Right atrium auricular region (tissue), 2 donors: Measurements from ENCODE around the gene KLHL11. TPM values are rescaled to one million over a fixed set of nuclear protein-coding genes. Genes with fewer than 3 reads are reported as not detected.

Experiments used
- DNase-seq: peaks from one replicate; pipeline ENCODE4 v3.0.0-alpha.2; 2019; ENCODE audit warnings: low spot score
- H3K27ac ChIP-seq, 2 donors: fragments of 200-600 bp; sonication (generic); 1 replicate in 1 of 2; 2 replicates in 1 of 2; pipeline ENCODE4 v1.5.1; 2016 to 2019
- H3K27me3 ChIP-seq, 2 donors: fragments of 200-600 bp; sonication (generic); one replicate each; pipeline versions ENCODE4 v1.5.1 to v1.6.0; 2017 to 2019
- H3K36me3 ChIP-seq: fragments of 200-600 bp; sonication (generic); one replicate; pipeline ENCODE4 v1.5.1; 2016
- H3K4me1 ChIP-seq, 2 donors: fragments of 200-600 bp; sonication (generic); one replicate each; pipeline versions ENCODE4 v1.5.1 to v1.6.0; 2017 to 2019
- H3K4me3 ChIP-seq, 2 donors: fragments of 200-600 bp; sonication (generic); 1 replicate in 1 of 2; 2 replicates in 1 of 2; pipeline ENCODE4 v1.5.1; 2017 to 2019; ENCODE audit warnings: mild to moderate bottlenecking in 1 of 2, moderate library complexity in 1 of 2
- H3K9me3 ChIP-seq, 2 donors: fragments of 200-600 bp; sonication (generic); one replicate each; pipeline ENCODE4 v1.5.1; 2019
- CTCF ChIP-seq, 2 donors: fragments of 200-600 bp; sonication (generic); IDR thresholded peaks; one replicate each; pipeline ENCODE4 v1.5.1; 2019; ENCODE audit warnings: antibody characterized with exemption in 2 of 2
- total RNA-seq, 2 donors: library from RNA; depleted of rRNA; stranded (reverse); fragments of >200 nt; gene quantifications; one replicate each; pipeline ENCODE4 v1.1.0, GENCODE V29; 2016

The KLHL11 gene
- total RNA-seq, 2 donors from 2014 or later: 6.9 to 8.7 TPM

- Histone ChIP-seq H3K4me1 (peaks cover 0 to 27% of the 10 kb centered on the region in 2 donors), H3K27ac (no peak overlapping the region), H3K36me3 (peaks cover 12% of the 10 kb centered on the region), H3K27me3 (no peaks in the 10 kb centered on the region), H3K9me3 (no peaks in the 10 kb centered on the region), H3K4me3 (no peak overlapping the region)
- DNase-seq: no peak
- TF ChIP-seq CTCF (IDR thresholded peaks at IDR 0.05): no peak
Measured at GRCh38 chr17:41806685-41807445, 58.4 kb downstream of the KLHL11 start.

Other genes starting within 250 kb of the KLHL11 start
- gene KRT17, start 240.8 kb downstream of the KLHL11 start, total RNA-seq: not detected
- 100 to 1,000 TPM; 331 to 390 TPM for gene EIF1, start 176.5 kb downstream of the KLHL11 start, total RNA-seq
- gene GAST, start 153.1 kb downstream of the KLHL11 start, total RNA-seq: not detected
- gene HAP1, start 130.8 kb downstream of the KLHL11 start, total RNA-seq: under 1 TPM in 1 of 2 donors, not detected in 1; 0.08 TPM
- 100 to 1,000 TPM; 234 to 256 TPM for gene JUP, start 78.7 kb downstream of the KLHL11 start, total RNA-seq
- gene P3H4, start 53.5 kb downstream of the KLHL11 start, total RNA-seq: 10 to 100 TPM; 15.4 to 16.2 TPM
- 10 to 100 TPM; 24.7 to 35.1 TPM for gene FKBP10, start 52.4 kb downstream of the KLHL11 start, total RNA-seq
- gene NT5C3B, start 29.2 kb downstream of the KLHL11 start, total RNA-seq: 10 to 100 TPM; 27.1 to 43.3 TPM
- gene KLHL10, start 27.6 kb downstream of the KLHL11 start, total RNA-seq: not detected
- gene ACLY, start 53.5 kb upstream of the KLHL11 start, total RNA-seq: 10 to 100 TPM; 31.7 to 42.2 TPM
- under 1 TPM; 0.43 to 0.56 TPM for gene ODAD4, start 65.2 kb upstream of the KLHL11 start, total RNA-seq
- 10 to 100 TPM; 23.1 to 29.5 TPM for gene CNP, start 101.4 kb upstream of the KLHL11 start, total RNA-seq
- 10 to 100 TPM; 42.7 to 47.1 TPM for gene DNAJC7, start 152.0 kb upstream of the KLHL11 start, total RNA-seq
- gene NKIRAS2, start 154.7 kb upstream of the KLHL11 start, total RNA-seq: 10 to 100 TPM; 64.8 to 69.8 TPM
- under 1 TPM; 0.74 to 0.94 TPM for gene C17orf113, start 185.2 kb upstream of the KLHL11 start, total RNA-seq
- not detected for gene ZNF385C, start 233.1 kb upstream of the KLHL11 start, total RNA-seq
- gene DHX58, start 247.3 kb upstream of the KLHL11 start, total RNA-seq: 1 to 10 TPM; 3.5 to 4.3 TPM